IMR-90 (cell line): ENCODE results near the gene ZNF518B. TPM values are rescaled to one million over a fixed set of nuclear protein-coding genes. Genes with fewer than 3 reads are reported as not detected.

Source experiments
- ATAC-seq: fragments of 200-7000 bp; cut with Tn5 transposase; 2 replicates; pipeline ENCODE4 v1.9.1; 2020; ENCODE audit warnings: low read depth, mild to moderate bottlenecking, moderate library complexity
- BruUV-seq: library from RNA; stranded (reverse); fragments of 400-500 nt; replicated peaks from 2 replicates; lab custom pipeline; 2021; lab: Mats Ljungman, UMichigan
- CTCF ChIA-PET: fragments of 300-600 bp; formaldehyde crosslinking; extraction: SDS; loops from one replicate; lab custom pipeline; 2021; ENCODE audit warnings: antibody characterized with exemption; lab: Yijun Ruan, JAX
- POLR2A ChIA-PET: fragments of 300-600 bp; sonication (Branson Sonifier 250); formaldehyde crosslinking; loops from one replicate; lab custom pipeline; 2022; ENCODE audit warnings: antibody characterized with exemption; ENCODE audit not compliant: unreplicated experiment; lab: Charles Lee
- DNase-seq: peaks from one replicate; pipeline ENCODE4 v3.0.0; 2013
- H2AFZ ChIP-seq: replicated peaks from 2 replicates; pipeline ENCODE3; 2013; ENCODE audit warnings: low read length, mild to moderate bottlenecking; ENCODE audit not compliant: poor library complexity
- H2AK5ac ChIP-seq: 2 replicates; pipeline ENCODE4 v1.6.1; 2013; ENCODE audit warnings: low read depth, low read length, inconsistent platforms
- H2AK9ac ChIP-seq: replicated peaks from 2 replicates; pipeline ENCODE3; 2013; ENCODE audit warnings: mild to moderate bottlenecking, low read depth, low read length, moderate library complexity; ENCODE audit not compliant: poor library complexity
- H2BK120ac ChIP-seq: 2 replicates; pipeline ENCODE4 v1.6.1; 2013; ENCODE audit warnings: low read depth, low read length, inconsistent platforms
- H2BK15ac ChIP-seq: 3 replicates; pipeline ENCODE4 v1.6.1; 2013; ENCODE audit warnings: low read depth, low read length, inconsistent platforms
- H2BK20ac ChIP-seq: 2 replicates; pipeline ENCODE4 v1.6.1; 2013; ENCODE audit warnings: low read depth, mild to moderate bottlenecking, inconsistent platforms, low read length, moderate library complexity
- H2BK5ac ChIP-seq: 2 replicates; pipeline ENCODE4 v1.6.1; 2013; ENCODE audit warnings: mild to moderate bottlenecking, low read depth, low read length, inconsistent platforms; ENCODE audit not compliant: poor library complexity, severe bottlenecking
- H3K14ac ChIP-seq: replicated peaks from 2 replicates; pipeline ENCODE4 v1.6.1; 2013; ENCODE audit warnings: low read depth, low read length, inconsistent platforms
- H3K18ac ChIP-seq: 2 replicates; pipeline ENCODE4 v1.6.1; 2013; ENCODE audit warnings: low read depth, low read length, control low read depth
- H3K23ac ChIP-seq: 2 replicates; pipeline ENCODE4 v1.6.1; 2013; ENCODE audit warnings: low read depth, low read length, inconsistent platforms
- H3K27ac ChIP-seq: 2 replicates; pipeline ENCODE4 v1.5.1; 2013; ENCODE audit warnings: mild to moderate bottlenecking, control low read depth, low read length; ENCODE audit not compliant: insufficient read depth
- H3K27me3 ChIP-seq: 2 replicates; pipeline ENCODE4 v1.6.1; 2013; ENCODE audit warnings: low read length; ENCODE audit not compliant: control insufficient read depth, insufficient read depth
- H3K36me3 ChIP-seq: 2 replicates; pipeline ENCODE4 v1.6.1; 2013; ENCODE audit warnings: low read length, mixed read lengths; ENCODE audit not compliant: control insufficient read depth, insufficient read depth
- H3K4ac ChIP-seq: 2 replicates; pipeline ENCODE4 v1.6.1; 2013; ENCODE audit warnings: low read depth, low read length, inconsistent platforms
- H3K4me1 ChIP-seq: 2 replicates; pipeline ENCODE4 v1.6.1; 2013; ENCODE audit warnings: low read length, mixed read lengths; ENCODE audit not compliant: control insufficient read depth, insufficient read depth
- H3K4me2 ChIP-seq: 2 replicates; pipeline ENCODE4 v1.6.1; 2013; ENCODE audit warnings: low read depth, mild to moderate bottlenecking, control low read depth, low read length, moderate library complexity
- H3K4me3 ChIP-seq: 2 replicates; pipeline ENCODE4 v1.5.1; 2013; ENCODE audit warnings: low read depth, mild to moderate bottlenecking, control low read depth, low read length, moderate library complexity; ENCODE audit not compliant: insufficient read depth
- H3K56ac ChIP-seq: 2 replicates; pipeline ENCODE4 v1.6.1; 2013; ENCODE audit warnings: low read length, inconsistent platforms; ENCODE audit not compliant: insufficient read depth; ENCODE audit errors: extremely low read depth
- H3K79me1 ChIP-seq, 2 experiments: 2 replicates each; pipeline ENCODE4 v1.6.1; 2013; ENCODE audit warnings: low read length in 2 of 2, inconsistent platforms in 1 of 2, low read depth in 1 of 2
- H3K9ac ChIP-seq: 2 replicates; pipeline ENCODE4 v1.6.1; 2013; ENCODE audit warnings: low read depth, low read length, control low read depth
- H3K9me1 ChIP-seq: 2 replicates; pipeline ENCODE4 v1.6.1; 2013; ENCODE audit warnings: low read length, inconsistent platforms; ENCODE audit not compliant: insufficient read depth
- H3K9me3 ChIP-seq: 2 replicates; pipeline ENCODE4 v1.6.1; 2013; ENCODE audit warnings: low read length; ENCODE audit not compliant: control insufficient read depth, insufficient read depth
- H4K20me1 ChIP-seq: 2 replicates; pipeline ENCODE4 v1.6.1; 2013; ENCODE audit warnings: low read length, inconsistent platforms; ENCODE audit not compliant: insufficient read depth
- H4K5ac ChIP-seq: 2 replicates; pipeline ENCODE4 v1.6.1; 2013; ENCODE audit warnings: mild to moderate bottlenecking, low read depth, low read length, control low read depth
- H4K8ac ChIP-seq, 2 experiments: 2 replicates each; pipeline ENCODE4 v1.6.1; 2013; ENCODE audit warnings: low read depth in 2 of 2, low read length in 2 of 2, control low read depth in 1 of 2, inconsistent platforms in 1 of 2
- H4K91ac ChIP-seq: 2 replicates; pipeline ENCODE4 v1.6.1; 2013; ENCODE audit warnings: low read depth, low read length, inconsistent platforms; ENCODE audit not compliant: insufficient read depth
- BHLHE40 ChIP-seq: fragments of 150-350 bp; IDR thresholded peaks from 2 replicates; pipeline ENCODE4 v1.6.1; 2016; ENCODE audit warnings: mild to moderate bottlenecking, low read depth, low read length
- CEBPB ChIP-seq: IDR thresholded peaks from 2 replicates; pipeline ENCODE4 v1.6.1; 2012; ENCODE audit warnings: low read depth, low read length, improper control_type of control experiment
- CHD1 ChIP-seq: IDR thresholded peaks from 2 replicates; pipeline ENCODE4 v1.6.1; 2012; ENCODE audit warnings: low read depth, low read length, improper control_type of control experiment
- FOS ChIP-seq: fragments of 150-350 bp; IDR thresholded peaks from 2 replicates; pipeline ENCODE4 v1.6.1; 2016; ENCODE audit warnings: low read depth, low read length
- MAZ ChIP-seq: IDR thresholded peaks from 2 replicates; pipeline ENCODE4 v1.6.1; 2012; ENCODE audit warnings: low read depth, mild to moderate bottlenecking, low read length, improper control_type of control experiment, moderate library complexity, borderline replicate concordance
- MXI1 ChIP-seq: IDR thresholded peaks from 2 replicates; pipeline ENCODE4 v1.6.1; 2012; ENCODE audit warnings: low read depth, mild to moderate bottlenecking, low read length, moderate library complexity, borderline replicate concordance
- NFE2L2 ChIP-seq: fragments of 150-350 bp; IDR thresholded peaks from 2 replicates; pipeline ENCODE4 v1.6.1; 2016; ENCODE audit warnings: low read depth, mild to moderate bottlenecking, low read length
- POLR2A ChIP-seq: IDR thresholded peaks from 2 replicates; pipeline ENCODE4 v1.6.1; 2012; ENCODE audit warnings: mild to moderate bottlenecking, low read depth, low read length
- RAD21 ChIP-seq: IDR thresholded peaks from 2 replicates; pipeline ENCODE4 v1.6.1; 2012; ENCODE audit warnings: low read length, improper control_type of control experiment
- RCOR1 ChIP-seq: IDR thresholded peaks from 2 replicates; pipeline ENCODE4 v1.6.1; 2012; ENCODE audit warnings: mild to moderate bottlenecking, low read length, improper control_type of control experiment; ENCODE audit not compliant: insufficient replicate concordance
- RFX5 ChIP-seq: IDR thresholded peaks from 2 replicates; pipeline ENCODE4 v1.8.0; 2012; ENCODE audit warnings: low read depth, mild to moderate bottlenecking, low read length, moderate library complexity
- SMC3 ChIP-seq: fragments of 150-350 bp; IDR thresholded peaks from 2 replicates; pipeline ENCODE4 v1.6.1; 2016; ENCODE audit warnings: low read depth, mild to moderate bottlenecking, antibody characterized with exemption, low read length, moderate library complexity
- WGBS, 2 experiments: methylation state at CpG; one replicate each; pipeline versions ENCODE4 v1.1.5 to v1.1.7; 2013; ENCODE audit warnings: missing lambda C conversion rate in 2 of 2; ENCODE audit not compliant: insufficient read length in 1 of 2; ENCODE audit errors: extremely low coverage in 2 of 2; 5-methylcytosine and 5-hydroxymethylcytosine counted together
- dilution Hi-C: fragments of 300-500 bp; cut with HindIII; formaldehyde crosslinking; loops from one replicate; pipeline ENCODE4 v1.14.3; 2018; ENCODE audit warnings: low sequenced_read_pairs; ENCODE audit not compliant: unreplicated experiment
- in situ Hi-C: fragments of 300-500 bp; cut with MboI; formaldehyde crosslinking; loops from 3 replicates; pipeline ENCODE4 v1.14.3; 2019; ENCODE audit warnings: low sequenced_read_pairs, inconsistent platforms, mixed read lengths
- intact Hi-C: fragments of 100-400 bp; cut with micrococcal nuclease; formaldehyde crosslinking; loops from 2 replicates; pipeline ENCODE4 v1.10.0; 2022
- polyA plus RNA-seq, 3 experiments: library from polyadenylated mRNA; depleted of rRNA; stranded (reverse); fragments of >200 nt; gene quantifications; 2 replicates each; pipeline ENCODE4 v1.2.3, GENCODE V29; 2012; ENCODE audit warnings: low replicate concordance in 1 of 3
- total RNA-seq: library from RNA; depleted of rRNA; stranded (reverse); fragments of >200 nt; gene quantifications from 2 replicates; pipeline ENCODE4 v1.2.3, GENCODE V29; 2012
- TF ChIP-seq, protein P1 (sequence below): fragments of 150-350 bp; IDR thresholded peaks from 2 replicates; pipeline ENCODE4 v1.6.1; 2017; ENCODE audit warnings: mild to moderate bottlenecking, antibody characterized with exemption, low read length, low read depth
- TF ChIP-seq, protein P2 (sequence below): fragments of 150-350 bp; IDR thresholded peaks from 2 replicates; pipeline ENCODE4 v1.6.1; 2016; ENCODE audit warnings: low read depth, mild to moderate bottlenecking, low read length, moderate library complexity, borderline replicate concordance

ZNF518B gene
- total and polyA plus RNA-seq, 2 of the 4 experiments (the other 2 are of a cell fraction), result 7.3 to 56.8 TPM

DNA sequence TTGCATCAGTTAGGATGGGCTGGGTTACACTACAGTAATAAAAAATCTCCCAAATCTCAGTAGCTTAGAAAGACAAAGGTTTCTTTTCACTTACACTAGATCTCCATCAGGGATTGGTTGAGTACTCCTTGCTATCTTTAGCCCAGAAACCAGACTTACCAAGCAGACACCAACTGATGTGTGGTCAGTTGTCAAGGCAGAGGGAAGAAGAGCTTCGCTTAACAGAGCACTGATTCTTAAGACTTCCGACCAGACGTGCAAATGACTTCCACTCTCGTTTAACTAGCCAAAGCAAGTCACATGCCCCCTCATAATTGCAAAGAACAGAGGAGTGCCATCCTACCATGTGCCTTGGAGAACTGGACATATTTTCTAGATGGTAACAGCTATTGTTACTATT lies 5.7 kb upstream of the ZNF518B start:
- no peak overlapping the region for H3K56ac ChIP-seq

More for the DNA sequence above, 5.7 kb upstream of the ZNF518B start:
- no peaks in the 10 kb centered on the region for H3K9me1 ChIP-seq
- H3K4me3 ChIP-seq, result no peak overlapping the region
- CTCF ChIA-PET, result no interaction called here
- no peak overlapping the region for H3K27ac ChIP-seq
- H2BK20ac ChIP-seq, result no peak overlapping the region
- no peak overlapping the region for H4K8ac ChIP-seq
- ATAC-seq, result no peak
- peaks cover 13% of the 10 kb centered on the region for H3K27me3 ChIP-seq
- intact Hi-C loops, result no loop called here
- BruUV-seq, result no TSS peak
- no peak overlapping the region for H2BK120ac ChIP-seq
- no peak overlapping the region for H2AFZ ChIP-seq
- DNase-seq, result no peak
- H2AK5ac ChIP-seq, result no peak overlapping the region
- no peaks in the 10 kb centered on the region for H4K20me1 ChIP-seq
- no peak overlapping the region for H2BK5ac ChIP-seq
- no peaks in the 10 kb centered on the region for H3K79me1 ChIP-seq
- no peak overlapping the region for H3K23ac ChIP-seq
- in situ Hi-C loops, result no loop called here
- no peak overlapping the region for H3K4ac ChIP-seq
- H4K5ac ChIP-seq, result no peak overlapping the region
- H3K4me2 ChIP-seq, result no peak overlapping the region
- H3K14ac ChIP-seq, result no peak overlapping the region
- H2BK15ac ChIP-seq, result no peak overlapping the region
- no peak overlapping the region for H2AK9ac ChIP-seq
- no peak overlapping the region for H4K91ac ChIP-seq
- WGBS, 2 experiments, result no CpG with 5 or more reads among the region's 4 CpGs
- H3K4me1 ChIP-seq, result no peaks in the 10 kb centered on the region
- no peak overlapping the region for H3K18ac ChIP-seq
- TF ChIP-seq RFX5 (no peak), CHD1 (no peak), NFE2L2 (no peak), RAD21 (no peak), MXI1 (no peak), SMC3 (no peak), POLR2A (no peak), CEBPB (no peak), RCOR1 (no peak), BHLHE40 (no peak), MAZ (no peak), FOS (no peak)
- TF ChIP-seq, protein P1, sequence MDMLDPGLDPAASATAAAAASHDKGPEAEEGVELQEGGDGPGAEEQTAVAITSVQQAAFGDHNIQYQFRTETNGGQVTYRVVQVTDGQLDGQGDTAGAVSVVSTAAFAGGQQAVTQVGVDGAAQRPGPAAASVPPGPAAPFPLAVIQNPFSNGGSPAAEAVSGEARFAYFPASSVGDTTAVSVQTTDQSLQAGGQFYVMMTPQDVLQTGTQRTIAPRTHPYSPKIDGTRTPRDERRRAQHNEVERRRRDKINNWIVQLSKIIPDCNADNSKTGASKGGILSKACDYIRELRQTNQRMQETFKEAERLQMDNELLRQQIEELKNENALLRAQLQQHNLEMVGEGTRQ, result no peak
- TF ChIP-seq, protein P2, sequence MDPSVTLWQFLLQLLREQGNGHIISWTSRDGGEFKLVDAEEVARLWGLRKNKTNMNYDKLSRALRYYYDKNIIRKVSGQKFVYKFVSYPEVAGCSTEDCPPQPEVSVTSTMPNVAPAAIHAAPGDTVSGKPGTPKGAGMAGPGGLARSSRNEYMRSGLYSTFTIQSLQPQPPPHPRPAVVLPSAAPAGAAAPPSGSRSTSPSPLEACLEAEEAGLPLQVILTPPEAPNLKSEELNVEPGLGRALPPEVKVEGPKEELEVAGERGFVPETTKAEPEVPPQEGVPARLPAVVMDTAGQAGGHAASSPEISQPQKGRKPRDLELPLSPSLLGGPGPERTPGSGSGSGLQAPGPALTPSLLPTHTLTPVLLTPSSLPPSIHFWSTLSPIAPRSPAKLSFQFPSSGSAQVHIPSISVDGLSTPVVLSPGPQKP, result no peak
- H3K36me3 ChIP-seq, result no peaks in the 10 kb centered on the region
- dilution Hi-C loops, result no loop called here
- peaks cover 5% of the 10 kb centered on the region; the same call in 1 of the 2 replicates for H3K9me3 ChIP-seq
- POLR2A ChIA-PET, result no interaction called here
- no peak overlapping the region for H3K9ac ChIP-seq
